PC-9 (cell line): ENCODE results near the gene ABAT. TPM values are rescaled to one million over a fixed set of nuclear protein-coding genes. Genes with fewer than 3 reads are reported as not detected.

ENCODE experiments used
- BruUV-seq: library from RNA; stranded (reverse); fragments of 400-500 nt; replicated peaks from 2 replicates; lab custom pipeline; 2021; lab: Mats Ljungman, UMichigan
- CTCF ChIA-PET: fragments of 300-600 bp; sonication (Branson Sonifier 250); formaldehyde crosslinking; loops from one replicate; lab custom pipeline; 2022; ENCODE audit warnings: antibody characterized with exemption; lab: Charles Lee
- POLR2A ChIA-PET: fragments of 300-600 bp; sonication (Branson Sonifier 250); formaldehyde crosslinking; loops from one replicate; lab custom pipeline; 2022; ENCODE audit warnings: antibody characterized with exemption; ENCODE audit not compliant: unreplicated experiment; lab: Charles Lee
- DNase-seq, 2 experiments: peaks; one replicate each; pipeline versions ENCODE4 v3.0.0 to v3.0.0-alpha.2; 2015 to 2022; ENCODE audit warnings: mixed read lengths in 1 of 2
- H2AFZ ChIP-seq: fragments of 200-600 bp; sonication (generic); 2 replicates; pipeline ENCODE4 v1.8.1; 2017; ENCODE audit warnings: antibody characterized with exemption
- H3F3A ChIP-seq: fragments of 200-600 bp; sonication (generic); 2 replicates; pipeline ENCODE4 v1.8.1; 2017; ENCODE audit warnings: antibody characterized with exemption, mild to moderate bottlenecking, low read depth; ENCODE audit not compliant: insufficient read depth
- H3K27ac ChIP-seq: fragments of 200-600 bp; sonication (generic); 2 replicates; pipeline ENCODE4 v1.6.1; 2016; ENCODE audit warnings: mixed run types
- H3K27me3 ChIP-seq: fragments of 200-600 bp; sonication (generic); 2 replicates; pipeline ENCODE4 v1.6.1; 2016; ENCODE audit warnings: low read depth, mixed run types; ENCODE audit not compliant: insufficient read depth
- H3K36me3 ChIP-seq: fragments of 200-600 bp; sonication (generic); 2 replicates; pipeline ENCODE4 v1.6.1; 2016; ENCODE audit warnings: low read depth, mixed run types
- H3K4me1 ChIP-seq: fragments of 200-600 bp; sonication (generic); replicated peaks from 2 replicates; pipeline ENCODE4 v1.6.1; 2016; ENCODE audit warnings: mixed run types; ENCODE audit not compliant: insufficient read depth
- H3K4me2 ChIP-seq: fragments of 200-600 bp; sonication (generic); 2 replicates; pipeline ENCODE4 v1.6.1; 2017; ENCODE audit warnings: mixed run types
- H3K4me3 ChIP-seq: fragments of 200-600 bp; sonication (generic); 2 replicates; pipeline ENCODE4 v1.6.1; 2016; ENCODE audit warnings: mixed run types
- H3K79me2 ChIP-seq: fragments of 200-600 bp; sonication (generic); 2 replicates; pipeline ENCODE4 v1.6.1; 2017; ENCODE audit warnings: low read depth, mixed run types
- H3K9me2 ChIP-seq: fragments of 200-600 bp; sonication (generic); 2 replicates; pipeline ENCODE4 v1.8.1; 2017; ENCODE audit warnings: mild to moderate bottlenecking; ENCODE audit not compliant: insufficient read depth
- H3K9me3 ChIP-seq: fragments of 200-600 bp; sonication (generic); 2 replicates; pipeline ENCODE4 v1.8.1; 2016; ENCODE audit warnings: low read depth; ENCODE audit not compliant: insufficient read depth
- H4K20me1 ChIP-seq: fragments of 200-600 bp; sonication (generic); 2 replicates; pipeline ENCODE4 v1.8.1; 2017; ENCODE audit not compliant: insufficient read depth
- CTCF ChIP-seq: fragments of 200-600 bp; sonication (generic); conservative IDR thresholded peaks from 2 replicates; pipeline ENCODE4 v1.6.1; 2017; ENCODE audit warnings: mixed run types, antibody characterized with exemption, mild to moderate bottlenecking, moderate library complexity
- EZH2 ChIP-seq: fragments of 200-600 bp; sonication (generic); IDR thresholded peaks from 2 replicates; pipeline ENCODE4 v1.8.0; 2017; ENCODE audit warnings: antibody characterized with exemption, low read depth
- intact Hi-C: fragments of 100-400 bp; cut with micrococcal nuclease; formaldehyde crosslinking; loops from one replicate; pipeline ENCODE4 v1.10.0; 2022; ENCODE audit not compliant: unreplicated experiment
- total RNA-seq: library from RNA; stranded (reverse); gene quantifications from 2 replicates; pipeline ENCODE4 v1.2.3, GENCODE V29; 2021

Gene ABAT
- total RNA-seq, 1 experiment from 2014 or later, result 12.9 TPM

- no peaks in the 10 kb centered on the region for H3K9me2 ChIP-seq
- H2AFZ ChIP-seq, result no peak overlapping the region
- H4K20me1 ChIP-seq, result no peaks in the 10 kb centered on the region
- no peaks in the 10 kb centered on the region for H3K4me1 ChIP-seq
- TF ChIP-seq CTCF (no peak), EZH2 (no peak)
- H3K79me2 ChIP-seq, result no peaks in the 10 kb centered on the region
- intact Hi-C loops, result no loop called here
- no TSS peak for BruUV-seq
- H3K4me3 ChIP-seq, result no peak overlapping the region
- no peaks in the 10 kb centered on the region for H3K9me3 ChIP-seq
- no peaks in the 10 kb centered on the region for H3K27me3 ChIP-seq
- POLR2A ChIA-PET, result interaction anchor here (0.7 kb wide), 1 partner anchor 17 kb away, joined by 4 read pairs; no protein-coding TSS in a partner anchor
- H3K4me2 ChIP-seq, result no peak overlapping the region
- CTCF ChIA-PET, result no interaction called here
- H3K27ac ChIP-seq, result no peak overlapping the region
- H3F3A ChIP-seq, result no peaks in the 10 kb centered on the region
- H3K36me3 ChIP-seq, result peaks cover 13% of the 10 kb centered on the region; the same call in 1 of the 2 replicates
- no peak for DNase-seq
These were observed 29.3 kb upstream of the ABAT start for GRCh38 chr16:8645141-8645521.

- Histone ChIP-seq H3K4me1 (no peaks in the 10 kb centered on the region), H3K79me2 (no peaks in the 10 kb centered on the region), H3K4me3 (no peak overlapping the region), H3K4me2 (no peak overlapping the region), H3K36me3 (peaks cover 13% of the 10 kb centered on the region; the same call in 1 of the 2 replicates), H2AFZ (no peak overlapping the region), H3K27me3 (no peaks in the 10 kb centered on the region), H3K27ac (no peak overlapping the region), H3F3A (no peaks in the 10 kb centered on the region), H4K20me1 (no peaks in the 10 kb centered on the region), H3K9me2 (no peaks in the 10 kb centered on the region), H3K9me3 (no peaks in the 10 kb centered on the region)
- CTCF ChIA-PET, result no interaction called here
- DNase-seq, result no peak
- intact Hi-C loops, result no loop called here
- POLR2A ChIA-PET, result interaction anchor here (0.7 kb wide), 1 partner anchor 18 kb away, joined by 4 read pairs; no protein-coding TSS in a partner anchor
- no peak for TF ChIP-seq EZH2
- TF ChIP-seq CTCF, result no peak
- BruUV-seq, result no TSS peak
These were observed 28.6 kb upstream of the ABAT start for GRCh38 chr16:8645831-8646230.

- no peaks in the 10 kb centered on the region for H3K9me3 ChIP-seq
- H3K4me2 ChIP-seq, result no peak overlapping the region
- BruUV-seq, result no TSS peak
- H4K20me1 ChIP-seq, result no peaks in the 10 kb centered on the region
- ChIA-PET POLR2A (interaction anchor here (0.6 kb wide), 1 partner anchor 1296 kb away, joined by 4 read pairs; no protein-coding TSS in a partner anchor), CTCF (no interaction called here)
- no peak overlapping the region for H3K27ac ChIP-seq
- DNase-seq, result no peak
- H2AFZ ChIP-seq, result no peak overlapping the region
- H3K4me1 ChIP-seq, result no peaks in the 10 kb centered on the region
- no peaks in the 10 kb centered on the region for H3K79me2 ChIP-seq
- no peaks in the 10 kb centered on the region for H3K27me3 ChIP-seq
- no peak overlapping the region for H3K4me3 ChIP-seq
- TF ChIP-seq CTCF (no peak), EZH2 (no peak)
- no peaks in the 10 kb centered on the region for H3K9me2 ChIP-seq
- no peaks in the 10 kb centered on the region for H3F3A ChIP-seq
- intact Hi-C loops, result no loop called here
- H3K36me3 ChIP-seq, result peaks cover 13% of the 10 kb centered on the region; the same call in 1 of the 2 replicates
These were observed 27.9 kb upstream of the ABAT start for GRCh38 chr16:8646326-8647053.
